H1 (cell line): ENCODE measurements around the gene APP. TPM values are rescaled to one million over a fixed set of nuclear protein-coding genes. Genes with fewer than 3 reads are reported as not detected.

Experiments used
- ATF3 ChIP-seq: IDR thresholded peaks from 2 replicates; pipeline ENCODE4 v1.6.1; 2011; ENCODE audit warnings: low read depth, mild to moderate bottlenecking, low read length; ENCODE audit not compliant: insufficient read depth
- CHD7 ChIP-seq: fragments of 300-600 bp; sonication (generic); IDR thresholded peaks from 2 replicates; pipeline ENCODE4 v1.7.1; 2012; ENCODE audit warnings: low read length, moderate library complexity, mild to moderate bottlenecking, inconsistent platforms; ENCODE audit not compliant: insufficient replicate concordance
- CTCF ChIP-seq, 3 experiments: IDR thresholded peaks; 1 replicate in 2 of 3; 2 replicates in 1 of 3; pipeline versions ENCODE4 v1.5.1 to v1.6.1; 2011; ENCODE audit warnings: low read length in 3 of 3, mild to moderate bottlenecking in 3 of 3, inconsistent platforms in 2 of 3, low read depth in 1 of 3, moderate library complexity in 1 of 3; ENCODE audit not compliant: insufficient read depth in 1 of 3; ENCODE audit errors: control extremely low read depth in 1 of 3
- HDAC2 ChIP-seq, 2 experiments: fragments of 300-600 bp in 1 of 2; sonication (generic) in 1 of 2; IDR thresholded peaks; 2 replicates each; pipeline ENCODE4 v1.6.1; 2011 to 2012; ENCODE audit warnings: low read depth in 2 of 2, low read length in 2 of 2, mild to moderate bottlenecking in 2 of 2, moderate library complexity in 2 of 2, borderline replicate concordance in 1 of 2, inconsistent platforms in 1 of 2
- MAFK ChIP-seq: IDR thresholded peaks from 2 replicates; pipeline ENCODE4 v1.6.1; 2012; ENCODE audit warnings: low read depth, mild to moderate bottlenecking, improper control_type of control experiment, low read length
- POLR2A ChIP-seq, 2 experiments: IDR thresholded peaks; 1 replicate in 1 of 2; 2 replicates in 1 of 2; pipeline ENCODE4 v1.6.1; 2011; ENCODE audit warnings: low read depth in 2 of 2, low read length in 2 of 2, mild to moderate bottlenecking in 2 of 2; ENCODE audit errors: control extremely low read depth in 1 of 2
- RXRA ChIP-seq: IDR thresholded peaks from 2 replicates; pipeline ENCODE4 v1.6.1; 2011; ENCODE audit warnings: low read depth, mild to moderate bottlenecking, low read length, moderate library complexity; ENCODE audit not compliant: insufficient read depth
- SP1 ChIP-seq: IDR thresholded peaks from 2 replicates; pipeline ENCODE4 v1.6.1; 2011; ENCODE audit warnings: low read depth, low read length
- polyA plus RNA-seq, 7 experiments: library from polyadenylated mRNA; depleted of rRNA in 3 of 7; stranded (reverse) in 5 of 7; unstranded in 2 of 7; fragments of >200 nt in 5 of 7; fragments of 200-250 nt in 2 of 7; gene quantifications; 1 replicate in 5 of 7; 2 replicates in 1 of 7; 4 replicates in 1 of 7; pipeline versions ENCODE4 v1.2.1 to v1.2.3, GENCODE V29; 2011 to 2013; ENCODE audit warnings: missing spikeins in 2 of 7, mixed read lengths in 2 of 7
- total RNA-seq: library from RNA; stranded (reverse); fragmentation: NEBNext Ultra II Directional; extraction: Animal tissue kit (Norgen Biotek cat#: 25700); gene quantifications from 2 replicates; pipeline ENCODE4 v1.2.1, GENCODE V29; 2021

APP gene
- total and polyA plus RNA-seq, 2 of the 8 experiments (the other 6 are each of a cell fraction or from before 2014, with no cell fraction given) = 375 to 551 TPM

- no peak for TF ChIP-seq CHD7
- TF ChIP-seq CTCF (IDR thresholded peaks at IDR 0.05; ENCODE audit: control extremely low read depth in 1 of 3, insufficient read depth in 1 of 3, low read depth in 1 of 3, low read length in 3 of 3) = no peak
- TF ChIP-seq HDAC2 (IDR thresholded peaks at IDR 0.05; ENCODE audit: borderline replicate concordance in 1 of 2, low read depth in 2 of 2, low read length in 2 of 2) = no peak
- TF ChIP-seq RXRA = no peak
- TF ChIP-seq MAFK = no peak
- TF ChIP-seq POLR2A (IDR thresholded peaks at IDR 0.05; ENCODE audit: control extremely low read depth in 1 of 2, low read depth in 2 of 2, low read length in 2 of 2) = peak in 1 of 2 experiments; percentile 31; a peak in 1 of 3 replicates
- TF ChIP-seq ATF3 = no peak
- TF ChIP-seq SP1 = peak; percentile 83
Observed at GRCh38 chr21:26116456-26117011, 54.0 kb downstream of the APP start (continued).
